ENCODE data around the gene KIAA0319L. TPM values are rescaled to one million over a fixed set of nuclear protein-coding genes. Genes with fewer than 3 reads are reported as not detected.

Gene KIAA0319L
- total RNA-seq, 2 donors from 2014 or later, result 53.2 to 66.0 TPM

DNA sequence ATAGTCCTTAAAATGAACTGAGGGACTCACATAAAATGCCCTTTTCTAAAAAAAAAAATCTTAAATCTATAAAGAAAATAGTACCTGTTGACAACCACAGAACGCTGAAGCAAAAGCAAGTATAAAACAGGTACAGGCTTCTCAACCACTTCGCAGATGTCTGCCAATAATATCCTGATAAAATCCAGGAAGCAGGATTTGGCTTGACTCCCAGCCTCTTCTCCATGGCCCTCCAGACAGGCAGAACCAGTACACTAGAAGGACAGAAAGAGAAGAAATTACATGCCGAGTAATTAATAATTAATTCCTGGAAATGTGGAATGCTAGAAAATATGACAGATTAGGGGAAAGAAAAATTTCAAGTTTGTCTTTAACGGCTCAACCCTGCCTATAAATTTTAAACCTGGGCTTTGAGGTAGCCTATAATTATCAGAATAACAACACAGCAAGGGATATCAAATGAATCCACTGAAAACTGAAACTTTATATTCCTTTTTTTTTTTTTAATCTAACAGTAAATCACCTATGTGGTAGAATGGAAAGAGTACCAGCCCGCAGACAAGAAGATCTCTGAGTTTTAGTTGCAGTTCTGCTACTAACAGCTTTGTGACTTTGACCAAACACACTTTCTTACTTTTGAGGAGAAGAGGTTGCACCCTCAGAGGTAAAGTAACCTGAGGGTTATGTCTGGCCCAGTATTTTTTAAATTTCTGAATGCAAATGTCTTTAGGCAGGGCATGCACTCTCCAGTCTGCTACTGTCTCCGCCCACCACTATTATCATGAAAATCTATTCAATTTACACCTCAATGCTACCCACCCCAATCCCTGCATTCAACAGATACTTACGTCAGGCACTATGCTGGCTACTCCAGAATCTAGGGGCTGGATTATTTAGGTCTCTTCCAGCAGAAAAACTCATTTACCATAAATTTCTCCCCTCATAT lies 2.7 kb downstream of the KIAA0319L start:
- no peak overlapping the region for H3K27ac ChIP-seq
- H3K27me3 ChIP-seq, result no peaks in the 10 kb centered on the region
- H3K4me1 ChIP-seq, result no peaks in the 10 kb centered on the region
- no peak overlapping the region for H3K9ac ChIP-seq (ENCODE audit: low read depth in 2 of 2, low read length in 2 of 2)
- DNase-seq, result no peak
- intact Hi-C loops (cut with DNase I), result no loop called here
- TF ChIP-seq, protein P1, sequence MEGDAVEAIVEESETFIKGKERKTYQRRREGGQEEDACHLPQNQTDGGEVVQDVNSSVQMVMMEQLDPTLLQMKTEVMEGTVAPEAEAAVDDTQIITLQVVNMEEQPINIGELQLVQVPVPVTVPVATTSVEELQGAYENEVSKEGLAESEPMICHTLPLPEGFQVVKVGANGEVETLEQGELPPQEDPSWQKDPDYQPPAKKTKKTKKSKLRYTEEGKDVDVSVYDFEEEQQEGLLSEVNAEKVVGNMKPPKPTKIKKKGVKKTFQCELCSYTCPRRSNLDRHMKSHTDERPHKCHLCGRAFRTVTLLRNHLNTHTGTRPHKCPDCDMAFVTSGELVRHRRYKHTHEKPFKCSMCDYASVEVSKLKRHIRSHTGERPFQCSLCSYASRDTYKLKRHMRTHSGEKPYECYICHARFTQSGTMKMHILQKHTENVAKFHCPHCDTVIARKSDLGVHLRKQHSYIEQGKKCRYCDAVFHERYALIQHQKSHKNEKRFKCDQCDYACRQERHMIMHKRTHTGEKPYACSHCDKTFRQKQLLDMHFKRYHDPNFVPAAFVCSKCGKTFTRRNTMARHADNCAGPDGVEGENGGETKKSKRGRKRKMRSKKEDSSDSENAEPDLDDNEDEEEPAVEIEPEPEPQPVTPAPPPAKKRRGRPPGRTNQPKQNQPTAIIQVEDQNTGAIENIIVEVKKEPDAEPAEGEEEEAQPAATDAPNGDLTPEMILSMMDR (IDR thresholded peaks at IDR 0.05), result no peak
- no peak overlapping the region for H3K4me3 ChIP-seq
- H3K9me3 ChIP-seq, result no peaks in the 10 kb centered on the region
- peaks cover 9% of the 10 kb centered on the region for H3K36me3 ChIP-seq

DNA sequence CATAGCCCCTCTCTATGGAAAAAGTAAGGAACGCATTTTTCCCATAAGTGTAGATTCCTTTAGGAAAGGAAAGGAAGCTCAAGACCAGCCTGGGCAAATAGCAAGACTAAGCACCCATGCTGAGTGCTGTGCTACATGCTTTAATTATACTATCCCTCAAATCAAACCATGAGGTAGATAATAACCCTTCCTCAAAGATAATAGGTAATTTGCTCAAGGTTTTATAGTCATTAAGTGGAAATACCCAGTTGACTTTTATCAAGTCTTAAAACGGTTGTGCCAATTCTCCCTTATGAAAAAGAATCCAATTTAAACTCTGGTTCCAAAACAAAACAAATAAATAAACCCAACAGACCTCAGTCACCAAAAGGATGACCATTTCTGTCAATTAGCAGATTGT lies 3.4 kb downstream of the KIAA0319L start:
- Histone ChIP-seq H3K27ac (no peak overlapping the region), H3K4me3 (no peak overlapping the region), H3K27me3 (no peaks in the 10 kb centered on the region), H3K9me3 (no peaks in the 10 kb centered on the region), H3K36me3 (peaks cover 9% of the 10 kb centered on the region), H3K4me1 (no peaks in the 10 kb centered on the region), H3K9ac (ENCODE audit: low read depth in 2 of 2, low read length in 2 of 2) (no peak overlapping the region)
- DNase-seq, result no peak
- intact Hi-C loops (cut with DNase I), result no loop called here
- TF ChIP-seq, protein P1 (IDR thresholded peaks at IDR 0.05), result no peak

DNA sequence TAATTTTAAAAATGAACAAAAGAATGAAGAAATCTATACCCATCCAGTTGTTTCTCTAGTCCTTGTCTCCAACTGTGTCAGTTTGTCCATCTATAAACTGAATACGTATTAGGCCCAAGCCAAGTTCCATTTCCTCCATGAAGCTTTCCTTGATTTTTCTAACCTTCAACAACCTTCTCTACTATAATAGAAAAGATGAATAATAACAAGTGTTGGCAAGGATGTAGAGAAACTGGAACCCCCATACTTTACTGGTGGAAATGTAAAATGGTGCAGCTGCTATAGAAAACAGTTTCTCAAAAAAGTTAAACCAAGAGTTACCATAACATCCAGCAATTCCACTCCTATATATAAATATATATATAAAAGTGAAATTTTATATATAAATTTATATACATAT lies 10.6 kb downstream of the KIAA0319L start:
- H3K4me1 ChIP-seq, result no peaks in the 10 kb centered on the region
- TF ChIP-seq, protein P1 (IDR thresholded peaks at IDR 0.05), result no peak
- DNase-seq, result no peak
- H3K9me3 ChIP-seq, result no peaks in the 10 kb centered on the region
- peaks cover 3% of the 10 kb centered on the region for H3K36me3 ChIP-seq
- intact Hi-C loops (cut with DNase I), result no loop called here
- no peak overlapping the region for H3K9ac ChIP-seq (ENCODE audit: low read depth in 2 of 2, low read length in 2 of 2)
- H3K4me3 ChIP-seq, result no peak overlapping the region
- H3K27ac ChIP-seq, result no peak overlapping the region
- H3K27me3 ChIP-seq, result no peaks in the 10 kb centered on the region

DNA sequence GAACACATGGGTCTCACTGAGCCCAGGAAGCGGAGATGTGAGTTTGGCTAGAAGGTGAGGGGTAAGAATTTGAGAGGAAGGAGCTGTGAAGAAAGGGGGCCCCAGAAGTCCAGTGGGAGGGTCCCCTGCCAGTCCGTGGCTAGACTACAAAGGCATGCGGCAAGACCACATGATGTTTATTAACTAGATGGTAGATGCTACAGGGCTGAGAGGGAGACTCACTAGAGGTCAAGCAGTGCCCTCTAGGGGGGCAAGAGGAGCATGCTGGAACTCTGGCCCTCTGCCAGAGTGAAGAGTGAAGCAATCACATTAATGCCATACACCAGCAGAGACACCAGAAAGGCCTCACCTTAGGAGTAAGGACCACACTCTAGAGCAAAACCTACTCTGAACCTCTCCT lies 12.2 kb downstream of the KIAA0319L start:
- intact Hi-C loops (cut with DNase I), result no loop called here
- Histone ChIP-seq H3K36me3 (no peaks in the 10 kb centered on the region), H3K9me3 (no peaks in the 10 kb centered on the region), H3K4me1 (no peaks in the 10 kb centered on the region), H3K9ac (ENCODE audit: low read depth in 2 of 2, low read length in 2 of 2) (no peak overlapping the region), H3K4me3 (no peak overlapping the region), H3K27ac (no peak overlapping the region), H3K27me3 (no peaks in the 10 kb centered on the region)
- DNase-seq, result no peak
- TF ChIP-seq, protein P1 (IDR thresholded peaks at IDR 0.05), result no peak

DNA sequence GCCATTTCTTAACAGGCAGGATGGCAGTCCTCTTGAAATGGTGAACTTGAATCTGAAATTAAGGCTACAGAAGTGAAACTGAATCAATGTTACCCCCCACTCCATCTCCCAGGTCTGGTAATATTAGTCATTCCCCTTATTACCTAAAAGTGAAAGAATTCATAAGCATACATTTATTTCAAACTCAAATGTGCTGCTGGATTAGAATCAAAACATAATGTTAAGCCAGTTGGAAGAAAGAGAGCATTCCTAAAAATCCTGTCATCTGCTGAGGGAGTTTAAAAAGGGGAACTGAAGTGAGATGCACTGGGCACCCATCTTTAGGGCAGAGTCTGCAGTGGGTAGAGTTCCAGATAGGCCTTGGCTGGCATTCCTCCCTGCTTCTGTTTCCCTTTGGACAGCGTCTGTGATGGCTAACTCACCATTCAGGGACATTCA lies 17.4 kb downstream of the KIAA0319L start:
- Histone ChIP-seq H3K27ac (no peak overlapping the region), H3K36me3 (no peaks in the 10 kb centered on the region), H3K27me3 (no peaks in the 10 kb centered on the region), H3K9ac (ENCODE audit: low read depth in 2 of 2, low read length in 2 of 2) (no peak overlapping the region), H3K9me3 (no peaks in the 10 kb centered on the region), H3K4me1 (no peaks in the 10 kb centered on the region), H3K4me3 (no peak overlapping the region)
- TF ChIP-seq, protein P1 (IDR thresholded peaks at IDR 0.05), result no peak
- DNase-seq, result no peak
- intact Hi-C loops (cut with DNase I), result no loop called here

Data from colonic mucosa (tissue), 4 donors.